Lower lobe of right lung (tissue), 2 donors: ENCODE data around the gene ZNF486. TPM values are rescaled to one million over a fixed set of nuclear protein-coding genes. Genes with fewer than 3 reads are reported as not detected.
"Not testable (repeated sequence)": the region's sequence is repeated elsewhere in the genome, so short reads cannot be mapped to it uniquely, and the experiment has no call there.

Experiments used
- ATAC-seq, 2 donors: fragments of 200-7000 bp; cut with Tn5 transposase; one replicate each; pipeline ENCODE4 v1.9.1; 2020 to 2022; ENCODE audit warnings: mild to moderate bottlenecking in 2 of 2, moderate library complexity in 2 of 2
- DNase-seq: peaks from one replicate; pipeline ENCODE4 v3.0.0-alpha.2; 2020
- H3K27ac ChIP-seq: fragments of 200-600 bp; one replicate; pipeline ENCODE4 v1.8.0; 2022
- H3K27me3 ChIP-seq: fragments of 200-600 bp; one replicate; pipeline ENCODE4 v1.8.0; 2022; ENCODE audit warnings: low read depth
- H3K36me3 ChIP-seq: fragments of 200-600 bp; one replicate; pipeline ENCODE4 v1.8.0; 2022; ENCODE audit warnings: mild to moderate bottlenecking
- H3K4me1 ChIP-seq: fragments of 200-600 bp; one replicate; pipeline ENCODE4 v1.8.0; 2022
- H3K4me3 ChIP-seq: fragments of 200-600 bp; one replicate; pipeline ENCODE4 v1.8.0; 2022; ENCODE audit warnings: mild to moderate bottlenecking
- H3K9me3 ChIP-seq: fragments of 200-600 bp; one replicate; pipeline ENCODE4 v1.8.0; 2022
- CTCF ChIP-seq: fragments of 200-600 bp; IDR thresholded peaks from one replicate; pipeline ENCODE4 v1.8.0; 2022; ENCODE audit warnings: antibody characterized with exemption, mild to moderate bottlenecking
- intact Hi-C: fragments of 100-400 bp; cut with DNase I; formaldehyde crosslinking; loops from one replicate; pipeline ENCODE4 v1.11.0; 2022
- total RNA-seq: library from RNA; stranded (reverse); fragmentation: NEBNext Ultra II Directional; extraction: Animal tissue kit (Norgen Biotek cat#: 25700); gene quantifications from one replicate; pipeline ENCODE4 v1.2.1, GENCODE V29; 2021
- donor health status: DM: no; HTN: yes; CAD: no; lungs with severe emphysema.

Gene ZNF486
- total RNA-seq, 1 donor from 2014 or later, result 5.5 TPM

- peak overlapping the region; percentile 82 for H3K27ac ChIP-seq
- no peaks in the 10 kb centered on the region for H3K9me3 ChIP-seq
- peak overlapping the region; percentile 79 for H3K4me3 ChIP-seq
- intact Hi-C loops, result no loop called here
- H3K4me1 ChIP-seq, result peaks cover 12% of the 10 kb centered on the region
- TF ChIP-seq CTCF, result no peak
- DNase-seq (no peak), ATAC-seq (peak; percentile 4 to 29)
- H3K36me3 ChIP-seq, result peaks cover 7% of the 10 kb centered on the region
- H3K27me3 ChIP-seq, result no peaks in the 10 kb centered on the region
Measured at GRCh38 chr19:20167651-20168122, 673 bp downstream of the ZNF486 start.

GRCh38 chr19:20171285-20171684, 4.3 kb downstream of the ZNF486 start:
- Histone ChIP-seq H3K9me3 (no peaks in the 10 kb centered on the region), H3K27ac (no peak overlapping the region), H3K4me3 (no peak overlapping the region), H3K27me3 (no peaks in the 10 kb centered on the region), H3K36me3 (peaks cover 7% of the 10 kb centered on the region), H3K4me1 (peaks cover 12% of the 10 kb centered on the region)
- ATAC-seq (no peak), DNase-seq (no peak)
- intact Hi-C loops, result no loop called here
- no peak for TF ChIP-seq CTCF

- H3K27me3 ChIP-seq, H3K36me3 ChIP-seq, ATAC-seq, H3K9me3 ChIP-seq, H3K4me3 ChIP-seq, H3K4me1 ChIP-seq, intact Hi-C loops, H3K27ac ChIP-seq, DNase-seq: not testable (repeated sequence)
Measured at GRCh38 chr19:20175848-20176247, 8.8 kb downstream of the ZNF486 start.

GRCh38 chr19:20179956-20180355, 12.9 kb downstream of the ZNF486 start:
- H3K36me3 ChIP-seq, H3K9me3 ChIP-seq, ATAC-seq, H3K4me3 ChIP-seq, H3K27me3 ChIP-seq, intact Hi-C loops, DNase-seq, H3K4me1 ChIP-seq, H3K27ac ChIP-seq: not testable (repeated sequence)

GRCh38 chr19:20182222-20182785, 15.3 kb downstream of the ZNF486 start:
- Histone ChIP-seq H3K27ac (no peak overlapping the region), H3K36me3 (peaks cover 5% of the 10 kb centered on the region), H3K4me1 (no peaks in the 10 kb centered on the region), H3K9me3 (peaks cover 7% of the 10 kb centered on the region), H3K27me3 (no peaks in the 10 kb centered on the region), H3K4me3 (no peak overlapping the region)
- intact Hi-C loops, result no loop called here
- DNase-seq (no peak), ATAC-seq (peak in 1 of 2 donors; percentile 65)
- no peak for TF ChIP-seq CTCF

GRCh38 chr19:20186174-20186573, 19.2 kb downstream of the ZNF486 start:
- ATAC-seq, result no peak
- Histone ChIP-seq H3K9me3 (no peaks in the 10 kb centered on the region), H3K36me3 (peaks cover 15% of the 10 kb centered on the region), H3K27me3 (no peaks in the 10 kb centered on the region), H3K27ac (no peak overlapping the region), H3K4me1 (no peaks in the 10 kb centered on the region), H3K4me3 (no peak overlapping the region)
- intact Hi-C loops, result no loop called here
- no peak for DNase-seq
- TF ChIP-seq CTCF, result no peak
